Suprapubic skin (tissue), 4 donors: Measurements from ENCODE around the gene KDSR. TPM values are rescaled to one million over a fixed set of nuclear protein-coding genes. Genes with fewer than 3 reads are reported as not detected.

Experiments
- DNase-seq, 2 donors: peaks; one replicate each; pipeline ENCODE4 v3.0.0-alpha.2; 2019; ENCODE audit warnings: low spot score in 2 of 2
- H3K27ac ChIP-seq: fragments of 200-600 bp; sonication (generic); one replicate; pipeline ENCODE4 v1.5.1; 2019
- H3K27me3 ChIP-seq: fragments of 200-600 bp; sonication (generic); one replicate; pipeline ENCODE4 v1.5.1; 2019
- H3K36me3 ChIP-seq: fragments of 200-600 bp; sonication (generic); one replicate; pipeline ENCODE4 v1.5.1; 2019
- H3K4me1 ChIP-seq: fragments of 200-600 bp; sonication (generic); one replicate; pipeline ENCODE4 v1.5.1; 2019
- H3K4me3 ChIP-seq: fragments of 200-600 bp; sonication (generic); one replicate; pipeline ENCODE4 v1.5.1; 2019; ENCODE audit warnings: mild to moderate bottlenecking
- H3K9me3 ChIP-seq: fragments of 200-600 bp; sonication (generic); one replicate; pipeline ENCODE4 v1.5.1; 2019
- EP300 ChIP-seq: sonication (generic); formaldehyde crosslinking; IDR thresholded peaks from one replicate; pipeline ENCODE4 v1.6.1; 2017; ENCODE audit warnings: antibody characterized with exemption
- POLR2A ChIP-seq, 2 donors: fragments of 450-650 bp; IDR thresholded peaks; one replicate each; pipeline ENCODE4 v1.6.1; 2017; ENCODE audit warnings: antibody characterized with exemption in 2 of 2, mild to moderate bottlenecking in 2 of 2, moderate library complexity in 2 of 2
- POLR2AphosphoS5 ChIP-seq, 3 donors: sonication (generic); formaldehyde crosslinking; IDR thresholded peaks; one replicate each; pipeline ENCODE4 v1.6.1; 2017; ENCODE audit warnings: antibody characterized with exemption in 3 of 3
- WGBS: methylation state at CpG from one replicate; pipeline ENCODE4 v1.1.5; 2018; 5-methylcytosine and 5-hydroxymethylcytosine counted together
- total RNA-seq, 4 donors: library from RNA; depleted of rRNA; stranded (reverse); fragments of >200 nt; gene quantifications; one replicate each; pipeline ENCODE4 v1.1.0, GENCODE V29; 2016
- TF ChIP-seq, protein P1 (sequence below), 2 donors: fragments of 200-600 bp in 1 of 2; fragments of 450-650 bp in 1 of 2; sonication (generic) in 1 of 2; IDR thresholded peaks; one replicate each; pipeline ENCODE4 v1.5.1; 2016 to 2019; ENCODE audit warnings: antibody characterized with exemption in 2 of 2, mild to moderate bottlenecking in 1 of 2, moderate library complexity in 1 of 2

Gene KDSR
- total RNA-seq, 4 donors from 2014 or later = 65.4 to 115 (median 79.7) TPM

DNA sequence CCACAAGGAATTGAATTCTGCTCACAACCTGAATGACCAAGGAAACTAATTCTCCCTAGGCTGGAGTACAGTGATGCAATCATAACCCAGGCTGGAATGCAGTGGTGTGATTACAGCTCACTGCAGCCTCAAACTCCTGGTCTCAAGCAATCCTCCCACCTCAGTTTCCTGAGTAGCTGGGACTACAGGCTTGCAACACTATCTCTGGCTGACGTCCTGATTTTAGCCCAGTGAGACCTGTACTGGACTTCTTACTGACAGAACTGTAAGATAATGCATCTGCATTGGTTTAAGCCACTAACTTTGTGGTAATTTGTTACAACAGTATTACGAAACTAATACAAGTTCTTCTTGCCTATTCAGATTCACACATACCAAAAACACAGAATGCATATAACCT, 9.5 kb upstream of the KDSR start:
- H3K9me3 ChIP-seq = no peaks in the 10 kb centered on the region
- DNase-seq = no peak
- TF ChIP-seq POLR2AphosphoS5 (IDR thresholded peaks at IDR 0.05) (no peak), EP300 (no peak), POLR2A (IDR thresholded peaks at IDR 0.05) (no peak)
- TF ChIP-seq, protein P1, sequence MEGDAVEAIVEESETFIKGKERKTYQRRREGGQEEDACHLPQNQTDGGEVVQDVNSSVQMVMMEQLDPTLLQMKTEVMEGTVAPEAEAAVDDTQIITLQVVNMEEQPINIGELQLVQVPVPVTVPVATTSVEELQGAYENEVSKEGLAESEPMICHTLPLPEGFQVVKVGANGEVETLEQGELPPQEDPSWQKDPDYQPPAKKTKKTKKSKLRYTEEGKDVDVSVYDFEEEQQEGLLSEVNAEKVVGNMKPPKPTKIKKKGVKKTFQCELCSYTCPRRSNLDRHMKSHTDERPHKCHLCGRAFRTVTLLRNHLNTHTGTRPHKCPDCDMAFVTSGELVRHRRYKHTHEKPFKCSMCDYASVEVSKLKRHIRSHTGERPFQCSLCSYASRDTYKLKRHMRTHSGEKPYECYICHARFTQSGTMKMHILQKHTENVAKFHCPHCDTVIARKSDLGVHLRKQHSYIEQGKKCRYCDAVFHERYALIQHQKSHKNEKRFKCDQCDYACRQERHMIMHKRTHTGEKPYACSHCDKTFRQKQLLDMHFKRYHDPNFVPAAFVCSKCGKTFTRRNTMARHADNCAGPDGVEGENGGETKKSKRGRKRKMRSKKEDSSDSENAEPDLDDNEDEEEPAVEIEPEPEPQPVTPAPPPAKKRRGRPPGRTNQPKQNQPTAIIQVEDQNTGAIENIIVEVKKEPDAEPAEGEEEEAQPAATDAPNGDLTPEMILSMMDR (IDR thresholded peaks at IDR 0.05) = no peak
- H3K27me3 ChIP-seq = no peaks in the 10 kb centered on the region
- no peaks in the 10 kb centered on the region for H3K36me3 ChIP-seq
- H3K4me3 ChIP-seq = no peak overlapping the region
- no peak overlapping the region for H3K27ac ChIP-seq
- 93% methylated on average over 2 of the region's 2 CpGs for WGBS
- H3K4me1 ChIP-seq = no peaks in the 10 kb centered on the region

DNA sequence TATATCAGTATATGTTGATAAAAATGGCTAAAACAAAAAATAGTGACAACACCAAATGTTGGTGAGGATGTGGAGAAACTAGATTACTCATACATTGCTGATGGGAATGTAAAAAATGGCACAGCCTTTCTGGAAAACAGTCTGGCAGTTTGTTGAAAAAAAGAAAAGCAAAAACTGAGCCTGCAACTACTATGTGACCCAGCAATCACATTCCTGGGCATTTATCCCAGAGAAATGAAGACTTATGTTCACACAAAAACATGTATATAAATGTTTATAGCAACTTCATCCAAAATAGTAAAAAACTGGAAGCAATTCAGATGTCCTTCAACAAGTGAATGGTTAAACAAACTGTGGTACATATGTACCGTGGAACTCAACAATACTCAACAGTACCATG, 7.5 kb upstream of the KDSR start:
- Histone ChIP-seq H3K4me3 (no peak overlapping the region), H3K4me1 (no peaks in the 10 kb centered on the region), H3K27me3 (no peaks in the 10 kb centered on the region), H3K36me3 (no peaks in the 10 kb centered on the region), H3K27ac (no peak overlapping the region), H3K9me3 (no peaks in the 10 kb centered on the region)
- 52% methylated on average over 1 of the region's 1 CpG for WGBS
- TF ChIP-seq POLR2A (IDR thresholded peaks at IDR 0.05) = no peak
- TF ChIP-seq, protein P1 (IDR thresholded peaks at IDR 0.05) = no peak
- TF ChIP-seq POLR2AphosphoS5 (IDR thresholded peaks at IDR 0.05) = no peak
- no peak for TF ChIP-seq EP300
- no peak for DNase-seq

DNA sequence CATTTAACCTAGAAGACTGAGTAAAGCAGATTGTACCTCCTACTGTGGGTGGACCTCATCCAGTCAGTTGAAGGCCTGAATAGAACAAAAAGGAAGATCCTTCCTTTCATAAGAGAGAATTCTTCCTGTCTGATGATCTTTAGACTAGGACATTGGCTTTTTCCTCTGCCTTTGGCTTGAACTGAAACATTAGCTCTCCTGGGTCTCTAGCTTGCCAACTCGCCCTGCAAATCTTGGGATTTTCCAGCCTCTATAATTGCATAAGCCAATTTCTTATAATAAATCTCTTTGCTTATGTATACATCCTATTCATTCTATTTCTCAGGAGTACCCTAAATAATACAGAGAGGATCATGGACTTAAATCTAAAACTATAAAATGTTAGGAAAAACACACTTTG, 6.2 kb upstream of the KDSR start:
- TF ChIP-seq POLR2AphosphoS5 (IDR thresholded peaks at IDR 0.05) (no peak), EP300 (no peak), POLR2A (IDR thresholded peaks at IDR 0.05) (no peak)
- TF ChIP-seq, protein P1 (IDR thresholded peaks at IDR 0.05) = no peak
- no peaks in the 10 kb centered on the region for H3K27me3 ChIP-seq
- peaks cover 2% of the 10 kb centered on the region for H3K4me1 ChIP-seq
- no peak overlapping the region for H3K4me3 ChIP-seq
- WGBS = 94% methylated on average over 1 of the region's 1 CpG
- H3K9me3 ChIP-seq = no peaks in the 10 kb centered on the region
- no peaks in the 10 kb centered on the region for H3K36me3 ChIP-seq
- no peak overlapping the region for H3K27ac ChIP-seq
- no peak for DNase-seq

- TF ChIP-seq, protein P1 (IDR thresholded peaks at IDR 0.05) = no peak
- no peak for TF ChIP-seq POLR2AphosphoS5 (IDR thresholded peaks at IDR 0.05)
- TF ChIP-seq POLR2A (IDR thresholded peaks at IDR 0.05) = no peak
- TF ChIP-seq EP300 = no peak
- no peaks in the 10 kb centered on the region for H3K27me3 ChIP-seq
- H3K4me3 ChIP-seq = no peak overlapping the region
- no peak overlapping the region for H3K27ac ChIP-seq
- 57% methylated on average over 4 of the region's 4 CpGs for WGBS
- peaks cover 29% of the 10 kb centered on the region for H3K4me1 ChIP-seq
- H3K36me3 ChIP-seq = no peaks in the 10 kb centered on the region
- DNase-seq = no peak
- no peaks in the 10 kb centered on the region for H3K9me3 ChIP-seq
Measured at GRCh38 chr18:63368611-63369010, 1.6 kb upstream of the KDSR start.

DNA sequence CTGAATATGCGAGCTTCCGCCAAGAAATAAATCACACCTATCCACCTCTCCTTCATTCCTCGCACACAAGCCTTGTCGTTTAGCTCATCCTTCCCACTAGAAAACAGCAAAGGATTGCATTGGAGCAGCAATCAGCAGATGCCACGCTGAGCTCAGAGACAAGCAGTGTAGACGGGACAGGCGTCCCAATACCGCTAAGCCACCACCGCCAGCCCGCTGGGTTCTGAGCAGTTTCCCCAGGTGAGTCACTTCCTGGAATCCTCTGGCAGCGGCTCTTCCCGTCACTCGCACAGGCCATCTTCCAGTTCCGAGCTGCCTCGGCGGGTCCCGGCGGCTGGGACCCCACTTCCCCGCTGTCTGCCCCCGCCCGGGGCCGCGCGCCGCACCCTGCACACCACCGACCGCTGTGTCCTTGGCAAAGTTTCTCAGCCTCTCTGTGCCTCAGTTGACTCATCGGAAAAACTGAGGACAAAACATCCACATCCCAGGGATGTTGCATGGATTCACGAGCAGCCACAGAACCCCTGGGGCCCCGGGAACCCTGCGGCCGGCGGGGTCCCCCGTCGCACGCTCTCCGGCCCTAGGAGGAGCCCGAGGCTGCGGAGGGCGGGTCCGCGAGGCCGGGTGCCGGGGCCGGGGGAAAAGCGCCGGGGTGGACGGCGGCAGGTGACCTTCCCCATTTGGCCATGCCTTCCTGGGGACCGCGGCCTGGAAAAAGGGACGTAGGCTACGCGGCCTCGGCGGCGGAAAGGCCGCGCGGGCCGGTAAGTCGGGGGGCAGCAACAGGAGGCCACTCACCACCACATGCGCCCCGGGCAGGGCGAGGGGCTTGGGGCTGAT, 573 bp downstream of the KDSR start:
- TF ChIP-seq POLR2A (IDR thresholded peaks at IDR 0.05) (no peak), POLR2AphosphoS5 (IDR thresholded peaks at IDR 0.05) (peak in 1 of 3 donors; percentile 0)
- peak; percentile 80 to 86 for DNase-seq
- Histone ChIP-seq H3K9me3 (no peaks in the 10 kb centered on the region), H3K4me3 (peak overlapping the region; percentile 98), H3K27me3 (no peaks in the 10 kb centered on the region), H3K4me1 (peaks cover 29% of the 10 kb centered on the region), H3K27ac (peak overlapping the region; percentile 99), H3K36me3 (peaks cover 13% of the 10 kb centered on the region)
- under 1% methylated on average over 29 of the region's 65 CpGs for WGBS
